ENCODE data around the gene CELF2. TPM values are rescaled to one million over a fixed set of nuclear protein-coding genes. Genes with fewer than 3 reads are reported as not detected.
"Not testable (repeated sequence)": the region's sequence is repeated elsewhere in the genome, so short reads cannot be mapped to it uniquely, and the experiment has no call there.

The CELF2 gene
- total RNA-seq, 1 experiment from 2014 or later = not detected

- intact Hi-C loops (cut with micrococcal nuclease; ENCODE audit: unreplicated experiment) = no loop called here
- DNase-seq = no peak
- Mint-ChIP-seq H3K27me3 (ENCODE audit: unreplicated experiment) (peaks cover 37% of the 10 kb centered on the region), H3K36me3 (ENCODE audit: insufficient read depth, unreplicated experiment) (no peaks in the 10 kb centered on the region), H3K4me3 (ENCODE audit: low read depth, unreplicated experiment) (no peak overlapping the region), H3K27ac (ENCODE audit: unreplicated experiment) (no peak overlapping the region), H3K9me3 (ENCODE audit: low read depth, unreplicated experiment) (no peaks in the 10 kb centered on the region), H3K4me1 (ENCODE audit: low read depth, unreplicated experiment) (no peaks in the 10 kb centered on the region)
- CTCF ChIA-PET = no interaction called here
- no TSS peak for BruUV-seq (replicated peaks)
- no peak for TF ChIP-seq CTCF (IDR thresholded peaks at IDR 0.05; ENCODE audit: unreplicated experiment)
Observed at GRCh38 chr10:11344081-11344480, 326.4 kb downstream of the CELF2 start.

GRCh38 chr10:11344550-11344949 lies 326.9 kb downstream of the CELF2 start:
- CTCF ChIA-PET = no interaction called here
- H3K4me3 Mint-ChIP-seq (ENCODE audit: low read depth, unreplicated experiment) = no peak overlapping the region
- BruUV-seq (replicated peaks) = no TSS peak
- DNase-seq = no peak
- H3K36me3 Mint-ChIP-seq (ENCODE audit: insufficient read depth, unreplicated experiment) = no peaks in the 10 kb centered on the region
- H3K27me3 Mint-ChIP-seq (ENCODE audit: unreplicated experiment) = peaks cover 36% of the 10 kb centered on the region
- intact Hi-C loops (cut with micrococcal nuclease; ENCODE audit: unreplicated experiment) = no loop called here
- H3K9me3 Mint-ChIP-seq (ENCODE audit: low read depth, unreplicated experiment) = no peaks in the 10 kb centered on the region
- TF ChIP-seq CTCF (IDR thresholded peaks at IDR 0.05; ENCODE audit: unreplicated experiment) = no peak
- no peak overlapping the region for H3K27ac Mint-ChIP-seq (ENCODE audit: unreplicated experiment)
- H3K4me1 Mint-ChIP-seq (ENCODE audit: low read depth, unreplicated experiment) = no peaks in the 10 kb centered on the region

GRCh38 chr10:11345224-11346054 lies 327.8 kb downstream of the CELF2 start:
- Mint-ChIP-seq H3K4me3 (ENCODE audit: low read depth, unreplicated experiment) (no peak overlapping the region), H3K27me3 (ENCODE audit: unreplicated experiment) (peaks cover 37% of the 10 kb centered on the region), H3K4me1 (ENCODE audit: low read depth, unreplicated experiment) (no peaks in the 10 kb centered on the region), H3K27ac (ENCODE audit: unreplicated experiment) (no peak overlapping the region), H3K9me3 (ENCODE audit: low read depth, unreplicated experiment) (no peaks in the 10 kb centered on the region), H3K36me3 (ENCODE audit: insufficient read depth, unreplicated experiment) (no peaks in the 10 kb centered on the region)
- CTCF ChIA-PET = no interaction called here
- intact Hi-C loops (cut with micrococcal nuclease; ENCODE audit: unreplicated experiment) = no loop called here
- no TSS peak for BruUV-seq (replicated peaks)
- TF ChIP-seq CTCF (IDR thresholded peaks at IDR 0.05; ENCODE audit: unreplicated experiment) = no peak
- DNase-seq = peak; percentile 33

- H3K4me3 Mint-ChIP-seq (ENCODE audit: low read depth, unreplicated experiment); H3K36me3 Mint-ChIP-seq (ENCODE audit: insufficient read depth, unreplicated experiment); H3K4me1 Mint-ChIP-seq (ENCODE audit: low read depth, unreplicated experiment); CTCF ChIA-PET; intact Hi-C loops (cut with micrococcal nuclease; ENCODE audit: unreplicated experiment); DNase-seq; H3K9me3 Mint-ChIP-seq (ENCODE audit: low read depth, unreplicated experiment); H3K27ac Mint-ChIP-seq (ENCODE audit: unreplicated experiment); BruUV-seq (replicated peaks): not testable (repeated sequence)
- peaks cover 23% of the 10 kb centered on the region for H3K27me3 Mint-ChIP-seq (ENCODE audit: unreplicated experiment)
Observed at GRCh38 chr10:11347580-11347979, 329.9 kb downstream of the CELF2 start.

- no peak for DNase-seq
- Mint-ChIP-seq H3K9me3 (ENCODE audit: low read depth, unreplicated experiment) (no peaks in the 10 kb centered on the region), H3K36me3 (ENCODE audit: insufficient read depth, unreplicated experiment) (no peaks in the 10 kb centered on the region), H3K4me1 (ENCODE audit: low read depth, unreplicated experiment) (no peaks in the 10 kb centered on the region), H3K27ac (ENCODE audit: unreplicated experiment) (no peak overlapping the region), H3K4me3 (ENCODE audit: low read depth, unreplicated experiment) (no peak overlapping the region), H3K27me3 (ENCODE audit: unreplicated experiment) (peaks cover 11% of the 10 kb centered on the region)
- intact Hi-C loops (cut with micrococcal nuclease; ENCODE audit: unreplicated experiment) = no loop called here
- TF ChIP-seq CTCF (IDR thresholded peaks at IDR 0.05; ENCODE audit: unreplicated experiment) = no peak
- CTCF ChIA-PET = no interaction called here
- BruUV-seq (replicated peaks) = no TSS peak
Observed at GRCh38 chr10:11351801-11352200, 334.1 kb downstream of the CELF2 start.
